ENCODE measurements around the gene KCNV2.

KCNV2 gene

GRCh38 chr9:2778816-2779215, 61.5 kb downstream of the KCNV2 start:
- peaks cover 60% of the 10 kb centered on the region for H3K9me3 Mint-ChIP-seq
- H3K4me1 Mint-ChIP-seq, result no peaks in the 10 kb centered on the region
- DNase-seq, result no peak

More at GRCh38 chr9:2778816-2779215, 61.5 kb downstream of the KCNV2 start:
- H3K27ac Mint-ChIP-seq, result no peak overlapping the region
- H3K27me3 Mint-ChIP-seq (ENCODE audit: low read depth, poor library complexity), result peaks cover 2% of the 10 kb centered on the region
- H3K4me3 Mint-ChIP-seq, result no peak overlapping the region
- no peak for TF ChIP-seq CTCF (IDR thresholded peaks at IDR 0.05)
- peaks cover 100% of the 10 kb centered on the region for H3K36me3 Mint-ChIP-seq (ENCODE audit: low read depth)
